ENCODE results near the gene CLIC4.
A peak's percentile ranks its signal among the peaks of the same experiment; 100 is the strongest.
"Not testable (repeated sequence)": the region's sequence is repeated elsewhere in the genome, so short reads cannot be mapped to it uniquely, and the experiment has no call there.

Gene CLIC4

DNA sequence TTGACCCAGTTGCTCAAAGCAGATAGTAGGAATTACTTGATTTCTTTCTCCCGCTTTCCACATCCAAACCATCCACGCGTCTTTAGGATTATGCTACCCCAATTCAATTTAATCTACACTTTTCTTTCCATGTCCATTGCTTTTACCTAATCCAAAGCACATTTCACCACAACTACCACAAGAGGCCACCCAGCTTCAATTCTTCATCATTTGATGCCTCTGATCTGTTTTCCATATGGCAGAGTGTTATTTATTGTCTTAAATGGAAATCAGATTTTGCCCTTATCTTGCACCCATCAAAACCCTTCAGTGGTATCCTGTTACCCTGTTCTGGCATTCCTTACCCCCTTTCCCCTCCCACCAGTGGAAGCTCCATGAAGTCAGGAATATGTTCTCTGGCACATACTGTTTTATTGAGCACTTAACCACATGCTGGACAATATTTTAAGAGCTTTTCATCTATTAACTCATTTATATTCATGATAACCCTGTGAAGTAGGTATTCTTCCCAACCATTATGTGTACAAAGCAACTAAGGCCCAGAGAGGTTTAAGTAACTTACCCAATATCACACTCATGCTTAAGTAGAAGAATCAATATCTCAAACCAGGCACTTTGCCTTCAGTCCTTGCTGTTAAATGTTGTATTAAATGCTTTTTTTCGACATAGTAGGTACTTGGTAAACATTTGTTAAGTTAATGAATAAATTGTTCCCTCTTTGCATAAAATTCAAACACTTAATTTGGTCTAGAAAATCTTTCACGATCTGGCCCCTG is 34.6 kb downstream of the CLIC4 start:
- TF ChIP-seq, protein P1, sequence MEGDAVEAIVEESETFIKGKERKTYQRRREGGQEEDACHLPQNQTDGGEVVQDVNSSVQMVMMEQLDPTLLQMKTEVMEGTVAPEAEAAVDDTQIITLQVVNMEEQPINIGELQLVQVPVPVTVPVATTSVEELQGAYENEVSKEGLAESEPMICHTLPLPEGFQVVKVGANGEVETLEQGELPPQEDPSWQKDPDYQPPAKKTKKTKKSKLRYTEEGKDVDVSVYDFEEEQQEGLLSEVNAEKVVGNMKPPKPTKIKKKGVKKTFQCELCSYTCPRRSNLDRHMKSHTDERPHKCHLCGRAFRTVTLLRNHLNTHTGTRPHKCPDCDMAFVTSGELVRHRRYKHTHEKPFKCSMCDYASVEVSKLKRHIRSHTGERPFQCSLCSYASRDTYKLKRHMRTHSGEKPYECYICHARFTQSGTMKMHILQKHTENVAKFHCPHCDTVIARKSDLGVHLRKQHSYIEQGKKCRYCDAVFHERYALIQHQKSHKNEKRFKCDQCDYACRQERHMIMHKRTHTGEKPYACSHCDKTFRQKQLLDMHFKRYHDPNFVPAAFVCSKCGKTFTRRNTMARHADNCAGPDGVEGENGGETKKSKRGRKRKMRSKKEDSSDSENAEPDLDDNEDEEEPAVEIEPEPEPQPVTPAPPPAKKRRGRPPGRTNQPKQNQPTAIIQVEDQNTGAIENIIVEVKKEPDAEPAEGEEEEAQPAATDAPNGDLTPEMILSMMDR (IDR thresholded peaks at IDR 0.05; ENCODE audit: insufficient read depth, missing control alignments) = peak; percentile 5
- FAIRE-seq (no peak), DNase-seq (ENCODE audit: insufficient read length, low spot score) (no peak)

DNA sequence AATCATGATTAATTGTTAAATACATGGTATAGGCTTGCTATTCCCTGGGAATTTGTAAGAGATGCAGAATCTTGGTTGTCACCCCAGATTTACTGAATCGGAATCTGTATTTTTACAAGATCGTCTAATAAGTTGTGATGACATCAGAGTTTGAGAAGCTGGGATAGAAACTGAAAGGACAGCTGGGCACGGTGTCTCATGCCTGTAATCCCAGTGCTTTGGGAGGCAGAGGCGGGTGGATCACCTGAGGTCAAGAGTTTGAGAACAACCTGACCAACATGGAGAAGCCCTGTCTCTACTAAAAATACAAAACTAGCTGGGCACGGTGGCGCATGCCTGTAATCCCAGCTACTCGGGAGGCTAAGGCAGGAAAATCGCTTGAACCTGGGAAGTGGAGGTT is 35.4 kb downstream of the CLIC4 start:
- FAIRE-seq; DNase-seq (ENCODE audit: insufficient read length, low spot score): not testable (repeated sequence)

DNA sequence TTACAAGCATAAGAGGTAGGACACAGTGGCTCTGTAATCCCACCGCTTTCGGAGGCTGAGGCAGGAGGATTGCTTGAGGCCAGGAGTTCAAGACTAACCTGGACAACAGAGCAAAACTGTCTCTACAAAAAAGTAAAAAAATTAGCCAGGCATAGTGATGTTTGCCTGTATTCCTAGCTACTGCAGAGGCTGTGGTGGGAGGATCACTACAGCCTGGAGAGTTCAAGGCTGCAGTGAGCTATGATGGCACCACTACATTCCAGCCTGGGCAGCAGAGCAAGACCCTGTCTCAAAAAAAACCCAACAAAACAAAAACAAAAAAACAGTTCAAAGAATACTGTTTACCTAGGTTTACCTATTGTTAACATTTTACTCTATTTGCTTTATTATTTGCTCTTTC is 37.4 kb downstream of the CLIC4 start:
- TF ChIP-seq, protein P1 (IDR thresholded peaks at IDR 0.05; ENCODE audit: insufficient read depth, missing control alignments) = no peak
- DNase-seq (ENCODE audit: insufficient read length, low spot score) (no peak), FAIRE-seq (no peak)

DNA sequence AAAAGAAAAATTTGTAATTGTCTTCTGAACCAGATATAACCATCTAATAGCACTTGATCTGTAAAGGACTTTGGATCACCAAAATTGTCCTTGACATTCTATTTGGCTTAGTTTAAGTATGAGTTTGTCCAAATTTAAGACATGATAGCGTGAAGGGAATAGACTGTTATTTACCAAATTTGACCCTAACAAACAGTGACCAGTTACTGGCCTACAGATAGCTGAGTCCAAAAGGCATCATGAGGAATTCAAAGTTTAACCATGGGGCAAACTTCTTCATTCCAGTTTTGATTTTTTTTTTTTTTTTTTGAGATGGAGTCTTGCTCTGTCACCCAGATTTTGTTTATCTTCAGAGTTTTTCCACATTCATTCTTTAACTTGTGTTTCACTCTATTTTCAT is 38.5 kb downstream of the CLIC4 start:
- TF ChIP-seq, protein P1 (IDR thresholded peaks at IDR 0.05; ENCODE audit: insufficient read depth, missing control alignments) = no peak
- DNase-seq (ENCODE audit: insufficient read length, low spot score) (no peak), FAIRE-seq (no peak)

DNA sequence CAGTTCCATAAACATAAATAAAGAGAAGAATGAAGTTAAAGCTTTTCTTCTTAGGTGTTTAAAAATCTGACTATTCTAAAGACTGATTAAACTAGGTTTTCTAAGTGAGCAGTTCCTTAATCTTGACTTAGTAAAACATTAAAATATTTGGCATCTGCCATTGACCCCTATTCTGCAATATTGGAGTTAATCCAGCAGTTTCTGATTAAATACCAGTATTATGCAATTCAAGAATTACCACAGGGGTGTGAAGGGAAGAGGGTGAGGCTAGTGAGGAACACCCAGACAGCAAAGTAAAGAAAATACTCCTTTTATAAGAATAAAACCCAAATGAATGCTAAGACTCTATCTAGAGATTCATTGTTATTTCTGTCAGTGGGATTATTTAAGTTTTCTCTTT is 40.9 kb downstream of the CLIC4 start:
- FAIRE-seq (no peak), DNase-seq (ENCODE audit: insufficient read length, low spot score) (no peak)
- TF ChIP-seq, protein P1 (IDR thresholded peaks at IDR 0.05; ENCODE audit: insufficient read depth, missing control alignments) = no peak

DNA sequence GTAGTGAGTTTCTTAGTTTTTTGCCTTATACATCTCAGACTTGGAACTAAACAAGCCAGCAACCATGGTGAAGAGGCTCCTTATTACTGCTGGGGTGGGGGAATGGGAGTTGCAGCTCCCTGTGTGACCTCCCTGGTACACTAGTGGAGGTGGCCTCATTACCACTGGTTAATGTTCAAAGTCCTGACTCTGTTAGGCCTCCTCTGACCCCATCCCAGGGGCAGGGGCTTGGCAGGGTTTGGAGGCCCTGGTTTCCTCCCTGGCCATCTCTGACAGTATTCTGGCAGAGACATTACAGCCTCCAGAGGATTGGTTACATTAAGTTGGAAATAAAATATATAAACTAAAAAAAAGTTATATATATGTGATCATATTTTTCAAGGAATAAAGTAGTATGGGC is 45.2 kb downstream of the CLIC4 start:
- FAIRE-seq (no peak), DNase-seq (ENCODE audit: insufficient read length, low spot score) (no peak)
- TF ChIP-seq, protein P1 (IDR thresholded peaks at IDR 0.05; ENCODE audit: insufficient read depth, missing control alignments) = no peak

DNA sequence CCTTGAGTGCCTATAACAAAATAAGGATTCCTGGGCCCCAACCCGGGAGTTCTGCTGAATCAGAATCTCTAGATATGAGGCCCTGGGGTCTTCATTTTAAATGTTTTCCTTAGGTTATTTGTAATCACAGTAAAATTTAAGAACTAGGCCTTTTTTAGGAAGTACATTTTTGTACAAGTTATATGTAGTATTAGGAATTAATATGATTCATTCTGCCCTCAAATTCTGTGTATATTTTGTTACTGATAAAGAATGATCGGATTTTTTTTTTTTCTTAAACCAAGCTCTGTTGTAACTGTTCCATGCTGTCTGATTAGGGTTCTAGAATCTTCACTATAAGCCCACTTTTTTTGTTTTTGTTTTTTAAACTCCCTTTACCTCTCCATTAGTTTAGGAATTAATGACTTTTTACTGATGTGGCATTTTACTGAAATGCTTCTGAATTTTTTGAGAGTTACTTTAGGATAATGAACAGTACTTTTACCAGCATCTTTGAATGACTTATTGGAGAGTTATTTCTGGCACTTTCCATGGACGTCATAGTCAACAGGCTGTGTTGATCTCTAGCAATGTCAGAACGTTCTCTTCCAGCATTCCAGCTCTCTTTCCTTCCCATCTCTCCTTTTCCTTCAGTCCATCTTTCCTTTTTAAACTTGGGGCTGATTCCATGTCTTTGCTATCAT is 48.3 kb downstream of the CLIC4 start:
- TF ChIP-seq, protein P1 (IDR thresholded peaks at IDR 0.05; ENCODE audit: insufficient read depth, missing control alignments) = no peak
- DNase-seq (ENCODE audit: insufficient read length, low spot score) = no peak
- FAIRE-seq = no peak

DNA sequence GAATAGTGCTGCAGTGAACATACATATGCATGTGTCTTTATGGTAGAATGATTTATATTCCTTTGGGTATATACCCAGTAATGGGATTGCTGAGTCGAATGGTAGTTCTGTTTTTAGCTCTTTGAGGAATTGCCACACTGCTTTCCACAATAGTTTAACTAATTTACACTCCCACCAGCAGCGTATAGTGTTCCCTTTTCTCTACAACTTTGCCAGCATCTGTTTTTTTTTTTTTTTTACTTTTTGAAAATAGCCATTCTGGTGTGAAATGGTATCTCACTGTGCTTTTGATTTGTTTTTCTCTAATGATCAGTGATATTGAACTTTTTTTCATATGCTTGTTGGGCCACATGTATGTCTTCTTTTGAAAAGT is 48.9 kb downstream of the CLIC4 start:
- not testable (repeated sequence) for FAIRE-seq; DNase-seq (ENCODE audit: insufficient read length, low spot score)
